ENCODE measurements around the gene TXNDC12. TPM values are rescaled to one million over a fixed set of nuclear protein-coding genes. Genes with fewer than 3 reads are reported as not detected.
A peak's percentile ranks its signal among the peaks of the same experiment; 100 is the strongest.

The TXNDC12 gene
- total and polyA plus RNA-seq, 2 experiments from 2014 or later, result 81.0 to 91.1 TPM

GRCh38 chr1:52026278-52026677 is 28.7 kb downstream of the TXNDC12 start:
- no peak overlapping the region for H3K4me2 ChIP-seq
- peaks cover 21% of the 10 kb centered on the region for H3K4me1 ChIP-seq (ENCODE audit: insufficient read depth)
- H4K20me1 ChIP-seq (ENCODE audit: insufficient read depth, poor library complexity, severe bottlenecking), result peaks cover 4% of the 10 kb centered on the region
- H3K9me3 ChIP-seq (ENCODE audit: low read depth), result no peaks in the 10 kb centered on the region
- no peaks in the 10 kb centered on the region for H3K27me3 ChIP-seq
- no peak overlapping the region for H2AFZ ChIP-seq
- H3K36me3 ChIP-seq (replicated peaks; ENCODE audit: insufficient read depth, low read depth), result no peaks in the 10 kb centered on the region
- H3K4me3 ChIP-seq, result no peak overlapping the region
- no peak overlapping the region for H3K27ac ChIP-seq
- H3K9me2 ChIP-seq (replicated peaks; ENCODE audit: insufficient read depth), result no peaks in the 10 kb centered on the region
- TF ChIP-seq EZH2phosphoT487 (IDR thresholded peaks at IDR 0.05; ENCODE audit: low read depth, severe bottlenecking, unreplicated experiment) (no peak), CTCF (IDR thresholded peaks at IDR 0.05; ENCODE audit: poor library complexity) (no peak), EZH2 (IDR thresholded peaks at IDR 0.05; ENCODE audit: borderline replicate concordance) (no peak)
- 88% methylated on average over 2 of the region's 2 CpGs for WGBS (ENCODE audit: low lambda C conversion rate, missing lambda C conversion rate)
- DNase-seq (ENCODE audit: low spot score), result no peak
- peaks cover 16% of the 10 kb centered on the region for H3K79me2 ChIP-seq

GRCh38 chr1:52022133-52022532 is 32.9 kb downstream of the TXNDC12 start:
- H3K4me1 ChIP-seq (ENCODE audit: insufficient read depth), result no peaks in the 10 kb centered on the region
- H3K27me3 ChIP-seq, result no peaks in the 10 kb centered on the region
- H3K4me3 ChIP-seq, result no peak overlapping the region
- H3K9me3 ChIP-seq (ENCODE audit: low read depth), result no peaks in the 10 kb centered on the region
- no peak overlapping the region for H2AFZ ChIP-seq
- H3K4me2 ChIP-seq, result no peak overlapping the region
- no peaks in the 10 kb centered on the region for H4K20me1 ChIP-seq (ENCODE audit: insufficient read depth, poor library complexity, severe bottlenecking)
- no peaks in the 10 kb centered on the region for H3K36me3 ChIP-seq (replicated peaks; ENCODE audit: insufficient read depth, low read depth)
- H3K27ac ChIP-seq, result no peak overlapping the region
- TF ChIP-seq EZH2phosphoT487 (IDR thresholded peaks at IDR 0.05; ENCODE audit: low read depth, severe bottlenecking, unreplicated experiment) (no peak), CTCF (IDR thresholded peaks at IDR 0.05; ENCODE audit: poor library complexity) (no peak), EZH2 (IDR thresholded peaks at IDR 0.05; ENCODE audit: borderline replicate concordance) (no peak)
- no peaks in the 10 kb centered on the region for H3K79me2 ChIP-seq
- H3K9me2 ChIP-seq (replicated peaks; ENCODE audit: insufficient read depth), result no peaks in the 10 kb centered on the region
- DNase-seq (ENCODE audit: low spot score), result no peak
- 92% methylated on average over 2 of the region's 2 CpGs for WGBS (ENCODE audit: low lambda C conversion rate, missing lambda C conversion rate)

- Histone ChIP-seq H3K4me2 (no peak overlapping the region), H4K20me1 (ENCODE audit: insufficient read depth, poor library complexity, severe bottlenecking) (no peaks in the 10 kb centered on the region), H3K27ac (peak overlapping the region; percentile 88), H3K9me2 (replicated peaks; ENCODE audit: insufficient read depth) (no peaks in the 10 kb centered on the region), H2AFZ (no peak overlapping the region), H3K36me3 (replicated peaks; ENCODE audit: insufficient read depth, low read depth) (no peaks in the 10 kb centered on the region), H3K9me3 (ENCODE audit: low read depth) (no peaks in the 10 kb centered on the region), H3K4me3 (no peak overlapping the region), H3K4me1 (ENCODE audit: insufficient read depth) (peaks cover 8% of the 10 kb centered on the region), H3K27me3 (no peaks in the 10 kb centered on the region), H3K79me2 (no peaks in the 10 kb centered on the region)
- TF ChIP-seq EZH2phosphoT487 (IDR thresholded peaks at IDR 0.05; ENCODE audit: low read depth, severe bottlenecking, unreplicated experiment), result no peak
- no peak for TF ChIP-seq EZH2 (IDR thresholded peaks at IDR 0.05; ENCODE audit: borderline replicate concordance)
- no peak for TF ChIP-seq CTCF (IDR thresholded peaks at IDR 0.05; ENCODE audit: poor library complexity)
- DNase-seq (ENCODE audit: low spot score), result no peak
- 94% methylated on average over 7 of the region's 7 CpGs for WGBS (ENCODE audit: low lambda C conversion rate, missing lambda C conversion rate)
Observed at GRCh38 chr1:52008071-52008809, 46.8 kb downstream of the TXNDC12 start.
